Measurements from ENCODE around the gene IFITM1.

GRCh38 chr11:284105-285020 lies 29.5 kb upstream of the IFITM1 start:
- TF ChIP-seq ELK1 (IDR thresholded peaks at IDR 0.05; ENCODE audit: borderline replicate concordance, low read depth, low read length) (no peak), CTCF (conservative IDR thresholded peaks at IDR 0.05; ENCODE audit: low read depth, low read length) (no peak), CEBPB (IDR thresholded peaks at IDR 0.05; ENCODE audit: low read depth, low read length) (no peak), BHLHE40 (IDR thresholded peaks at IDR 0.05; ENCODE audit: low read depth, low read length) (no peak), RCOR1 (IDR thresholded peaks at IDR 0.05; ENCODE audit: insufficient replicate concordance, low read length) (no peak), MAZ (IDR thresholded peaks at IDR 0.05; ENCODE audit: borderline replicate concordance, low read depth, low read length) (no peak), POLR2A (IDR thresholded peaks at IDR 0.05; ENCODE audit: low read depth, low read length) (no peak), RFX5 (IDR thresholded peaks at IDR 0.05; ENCODE audit: low read depth, low read length) (no peak), USF2 (IDR thresholded peaks at IDR 0.05; ENCODE audit: low read depth, low read length) (no peak), RAD21 (IDR thresholded peaks at IDR 0.05; ENCODE audit: low read length) (no peak), FOS (IDR thresholded peaks at IDR 0.05; ENCODE audit: low read depth, low read length) (no peak), MXI1 (IDR thresholded peaks at IDR 0.05; ENCODE audit: borderline replicate concordance, low read depth, low read length) (no peak), CHD1 (IDR thresholded peaks at IDR 0.05; ENCODE audit: low read depth, low read length) (no peak)

Data from IMR-90 (cell line).